ENCODE data around the gene GPR22.

The GPR22 gene, protein sequence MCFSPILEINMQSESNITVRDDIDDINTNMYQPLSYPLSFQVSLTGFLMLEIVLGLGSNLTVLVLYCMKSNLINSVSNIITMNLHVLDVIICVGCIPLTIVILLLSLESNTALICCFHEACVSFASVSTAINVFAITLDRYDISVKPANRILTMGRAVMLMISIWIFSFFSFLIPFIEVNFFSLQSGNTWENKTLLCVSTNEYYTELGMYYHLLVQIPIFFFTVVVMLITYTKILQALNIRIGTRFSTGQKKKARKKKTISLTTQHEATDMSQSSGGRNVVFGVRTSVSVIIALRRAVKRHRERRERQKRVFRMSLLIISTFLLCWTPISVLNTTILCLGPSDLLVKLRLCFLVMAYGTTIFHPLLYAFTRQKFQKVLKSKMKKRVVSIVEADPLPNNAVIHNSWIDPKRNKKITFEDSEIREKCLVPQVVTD

DNA sequence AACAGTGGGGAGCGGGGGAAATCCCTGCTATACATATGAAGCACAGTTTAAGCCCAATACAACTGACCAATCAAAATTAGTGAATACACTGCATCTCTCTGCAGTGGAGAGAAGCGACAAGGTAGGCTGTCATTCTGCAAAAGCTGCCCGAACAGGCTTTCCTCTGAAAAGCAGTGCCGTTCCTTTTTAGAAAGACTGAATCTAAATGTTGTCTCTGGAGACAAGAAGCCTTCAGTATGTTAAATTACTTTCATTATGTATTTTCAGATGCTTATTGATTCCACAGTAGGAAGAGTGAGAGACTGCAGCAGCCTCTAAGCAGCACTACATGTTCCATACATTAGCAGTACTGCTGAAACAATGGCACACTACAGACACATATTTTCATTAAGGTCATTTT is at the start of gene GPR22:
TSS of gene GPR22 (plus strand) at position 129 of the 400 bp plus-strand sequence. CDS start 4,004 bp downstream, outside the sequence.
- no peak for DNase-seq (ENCODE audit: low spot score)

GRCh38 chr7:107427462-107427861 is 42.4 kb upstream of the GPR22 start:
- DNase-seq (ENCODE audit: low spot score): no peak

DNA sequence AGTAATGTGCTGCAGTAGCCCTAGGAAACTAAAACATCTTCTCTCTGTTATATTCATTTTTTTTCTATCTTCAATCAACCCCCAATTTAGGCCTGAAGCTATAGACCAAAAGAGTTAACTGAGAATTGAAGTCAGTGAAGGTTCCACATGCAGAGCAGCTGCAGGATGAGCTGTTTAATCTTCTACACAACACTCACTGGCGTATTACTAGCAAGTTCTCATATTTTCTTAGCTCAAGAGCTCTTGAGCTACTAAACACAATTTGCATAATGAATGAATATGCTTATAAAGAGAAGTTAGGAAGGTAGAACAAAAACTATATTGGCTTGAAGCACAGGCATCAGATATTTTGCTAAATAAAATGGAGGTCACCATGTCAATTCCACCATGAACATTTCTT is 41.2 kb upstream of the GPR22 start:
- DNase-seq (ENCODE audit: low spot score): no peak

GRCh38 chr7:107430057-107430456 is 39.8 kb upstream of the GPR22 start:
- no peak for DNase-seq (ENCODE audit: low spot score)

- DNase-seq (ENCODE audit: low spot score): no peak
Observed at GRCh38 chr7:107432261-107432660, 37.6 kb upstream of the GPR22 start.

DNA sequence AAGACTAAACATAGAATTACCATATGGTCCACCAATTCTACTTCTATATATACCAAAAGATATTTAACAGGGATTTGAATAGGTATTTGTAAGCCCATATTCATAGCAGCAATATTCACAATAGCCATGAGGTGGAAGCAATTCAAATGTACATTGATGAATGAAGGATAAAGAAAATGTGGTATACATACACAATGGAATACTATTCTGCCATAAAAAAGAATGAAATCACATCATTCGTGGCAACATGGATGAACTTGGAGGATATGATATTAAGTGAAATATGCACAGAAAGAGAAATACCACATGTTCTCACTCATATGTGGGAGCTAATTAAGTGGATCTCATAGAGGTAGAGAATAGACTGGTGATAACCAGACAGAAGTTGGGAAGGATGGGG is 34.1 kb upstream of the GPR22 start:
- DNase-seq (ENCODE audit: low spot score): no peak

GRCh38 chr7:107439025-107439424 is 30.8 kb upstream of the GPR22 start:
- no peak for DNase-seq (ENCODE audit: low spot score)

- DNase-seq (ENCODE audit: low spot score): no peak
Observed at GRCh38 chr7:107441581-107442422, 28.1 kb upstream of the GPR22 start.

DNA sequence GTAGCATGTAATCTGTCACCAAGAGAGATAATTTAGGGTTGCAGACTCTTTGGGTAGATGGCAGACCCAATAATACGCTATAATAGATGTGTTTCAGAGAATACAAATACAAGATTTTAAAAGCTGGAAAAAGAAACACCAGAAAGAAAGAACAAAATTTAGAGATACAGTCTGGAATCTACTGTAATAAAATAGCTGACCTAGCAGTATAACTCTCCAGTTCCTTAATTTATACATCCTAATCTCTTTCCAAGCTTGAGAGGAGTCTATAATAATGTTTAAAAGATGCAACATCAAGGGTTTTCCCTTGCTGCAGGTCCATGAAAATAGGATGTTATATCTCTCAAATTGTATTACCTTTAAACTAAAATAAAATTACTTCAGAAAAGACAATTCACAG is 27.2 kb upstream of the GPR22 start:
- no peak for DNase-seq (ENCODE audit: low spot score)

GRCh38 chr7:107446531-107446930 is 23.3 kb upstream of the GPR22 start:
- no peak for DNase-seq (ENCODE audit: low spot score)

DNA sequence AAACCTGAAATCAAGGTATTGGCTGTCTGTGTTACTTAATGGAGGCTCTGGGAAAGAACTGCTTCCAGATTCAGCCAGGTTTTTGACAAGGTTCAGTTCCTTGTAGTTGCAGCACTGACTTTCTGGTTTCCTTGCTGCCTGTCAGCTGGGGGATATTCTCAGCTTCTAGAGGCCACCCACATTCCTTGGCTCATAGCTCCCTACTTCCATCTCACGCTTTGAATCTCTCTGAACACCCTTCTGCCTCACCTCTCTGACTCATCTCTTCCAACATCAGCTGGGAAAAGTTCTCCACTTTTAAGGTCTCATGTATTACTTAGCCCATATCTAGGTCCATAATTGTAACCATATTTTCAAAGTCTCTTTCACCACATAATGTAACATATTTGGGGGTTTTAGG is 22.9 kb upstream of the GPR22 start:
- no peak for DNase-seq (ENCODE audit: low spot score)

DNA sequence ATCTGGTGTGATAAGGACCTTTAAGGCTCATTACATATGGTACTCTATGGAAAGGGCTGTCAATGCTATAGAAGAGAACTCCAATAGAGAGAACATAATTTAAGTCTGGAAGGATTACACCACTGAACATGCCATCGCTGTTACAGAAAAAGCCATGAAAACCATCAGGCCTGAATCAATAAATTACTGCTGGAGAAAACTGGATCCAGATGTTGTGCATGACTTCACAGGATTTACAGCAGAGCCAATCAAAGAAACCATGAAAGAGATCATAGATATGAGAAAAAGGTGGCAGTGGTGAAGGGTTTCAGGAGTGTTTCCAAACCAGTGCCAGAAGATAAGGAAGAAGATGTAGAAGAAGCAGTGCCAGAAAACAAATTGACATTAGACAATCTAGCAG is 18.9 kb upstream of the GPR22 start:
- DNase-seq (ENCODE audit: low spot score): no peak

GRCh38 chr7:107453388-107453787 is 16.5 kb upstream of the GPR22 start:
- DNase-seq (ENCODE audit: low spot score): no peak

DNA sequence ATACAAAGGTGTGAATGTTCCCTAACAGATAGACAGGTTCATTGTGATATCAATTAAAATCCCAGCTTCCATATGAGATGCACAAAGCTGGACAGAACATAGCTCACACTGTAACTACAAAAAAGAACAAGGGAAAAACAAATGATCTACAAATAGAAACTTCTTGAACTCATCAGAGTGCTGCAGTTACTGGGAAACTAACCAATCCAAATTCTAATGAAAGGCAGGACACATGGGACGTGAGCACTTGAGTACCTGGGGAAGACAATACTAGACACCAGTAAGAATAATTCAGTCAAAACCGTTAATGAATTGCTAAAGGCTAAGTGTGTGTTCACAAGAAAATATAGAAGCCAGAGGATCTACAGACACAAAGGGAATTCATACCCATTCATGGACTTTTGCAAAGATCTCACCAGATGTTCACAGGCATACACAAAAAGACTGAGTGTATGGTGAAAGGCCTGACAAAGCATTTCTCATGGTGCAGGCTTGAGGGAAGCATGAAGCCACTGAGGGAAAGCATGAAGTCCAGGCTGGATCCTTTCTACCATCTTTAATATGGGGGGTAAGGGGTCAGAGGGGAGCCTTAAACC is 7.8 kb upstream of the GPR22 start:
- DNase-seq (ENCODE audit: low spot score): no peak

GRCh38 chr7:107463139-107464078 is 6.4 kb upstream of the GPR22 start:
- peak; percentile 48 for DNase-seq (ENCODE audit: low spot score)

DNA sequence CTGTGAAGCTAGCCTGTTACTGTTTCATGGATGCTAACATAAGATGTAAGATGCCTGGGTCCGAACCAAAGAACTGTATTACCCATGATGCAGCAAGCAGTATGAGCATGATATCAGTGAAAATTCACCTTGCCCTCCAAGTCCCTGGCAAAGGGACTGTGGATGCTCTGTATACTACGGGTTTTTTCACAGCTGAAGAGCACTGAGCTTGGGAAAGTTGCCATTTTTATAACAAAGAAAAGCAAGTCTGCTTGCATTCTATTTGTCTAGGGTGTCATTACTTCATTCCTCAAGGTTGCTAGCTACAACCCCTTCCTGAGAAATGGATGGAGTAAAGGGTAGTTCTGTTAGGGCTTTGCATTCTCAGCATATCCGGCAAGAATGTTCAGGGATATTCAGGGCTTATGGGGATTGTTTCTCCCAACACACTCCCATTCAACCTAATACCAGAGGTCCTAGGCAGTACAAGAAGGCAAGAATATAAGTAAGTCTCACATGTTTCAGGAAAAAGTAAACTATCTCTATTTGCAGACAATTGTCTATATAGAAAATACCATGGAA is 5.1 kb upstream of the GPR22 start:
- DNase-seq (ENCODE audit: low spot score): no peak

DNA sequence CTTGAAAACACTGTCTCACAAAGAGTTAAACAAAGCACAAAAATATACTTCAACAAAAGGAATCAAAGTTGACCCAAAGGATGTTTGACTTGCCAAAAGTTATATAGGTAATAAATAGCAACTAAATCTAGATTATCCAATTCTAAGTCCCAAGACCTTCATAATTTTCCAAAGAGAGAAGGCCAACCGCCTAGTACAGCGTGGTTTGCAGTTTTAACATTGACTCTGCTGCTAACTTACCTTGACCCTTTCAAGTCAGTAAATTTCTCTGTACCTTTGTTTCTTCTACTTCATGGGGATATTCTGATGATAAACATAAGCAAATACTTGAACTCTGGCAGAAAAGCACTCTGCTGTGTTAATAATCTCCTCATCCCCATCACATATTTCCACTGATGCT is 1.9 kb upstream of the GPR22 start:
- DNase-seq (ENCODE audit: low spot score): no peak

GRCh38 chr7:107468824-107469223 is 1.0 kb upstream of the GPR22 start:
- DNase-seq (ENCODE audit: low spot score): no peak

DNA sequence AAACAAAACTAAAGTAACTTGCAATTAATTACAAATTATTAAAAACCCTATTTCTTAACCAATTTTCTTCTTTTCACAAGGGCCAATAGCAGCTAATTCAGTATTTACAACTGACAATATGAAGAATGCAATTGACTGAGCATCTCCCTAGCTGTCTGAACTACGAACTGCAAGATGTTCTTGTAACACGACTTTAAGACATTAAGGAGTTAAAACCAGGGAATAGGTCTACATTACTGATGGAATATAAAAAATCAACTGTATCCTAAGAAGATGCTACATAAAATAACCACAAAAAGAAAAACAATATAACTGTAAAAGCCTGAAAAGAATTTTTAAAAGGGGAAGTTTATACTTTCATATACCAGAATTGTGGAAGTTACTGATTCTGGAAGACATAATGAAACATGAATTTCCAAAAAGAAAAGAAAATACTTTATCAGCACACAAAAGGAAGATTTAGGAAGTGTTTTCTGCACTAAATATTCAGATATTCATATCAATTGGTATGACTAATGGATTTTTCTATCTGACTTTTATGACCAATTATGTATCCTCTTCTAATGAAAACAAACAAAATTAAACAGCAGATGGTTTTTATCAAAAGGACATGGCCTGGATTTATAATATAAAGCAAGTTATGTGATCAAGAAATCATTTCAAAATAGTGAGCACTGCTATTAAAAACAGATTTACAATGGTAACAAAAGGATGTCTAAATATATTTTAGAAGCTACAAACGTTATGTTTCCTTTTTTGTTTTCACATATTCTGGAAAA is 1.6 kb downstream of the GPR22 start:
- DNase-seq (ENCODE audit: low spot score): no peak

- no peak for DNase-seq (ENCODE audit: low spot score)
Observed at GRCh38 chr7:107472116-107472515, 2.3 kb downstream of the GPR22 start.

DNA sequence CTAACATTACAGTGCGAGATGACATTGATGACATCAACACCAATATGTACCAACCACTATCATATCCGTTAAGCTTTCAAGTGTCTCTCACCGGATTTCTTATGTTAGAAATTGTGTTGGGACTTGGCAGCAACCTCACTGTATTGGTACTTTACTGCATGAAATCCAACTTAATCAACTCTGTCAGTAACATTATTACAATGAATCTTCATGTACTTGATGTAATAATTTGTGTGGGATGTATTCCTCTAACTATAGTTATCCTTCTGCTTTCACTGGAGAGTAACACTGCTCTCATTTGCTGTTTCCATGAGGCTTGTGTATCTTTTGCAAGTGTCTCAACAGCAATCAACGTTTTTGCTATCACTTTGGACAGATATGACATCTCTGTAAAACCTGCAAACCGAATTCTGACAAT is 4.3 kb downstream of the GPR22 start:
- DNase-seq (ENCODE audit: low spot score): no peak

All from CD4-positive, alpha-beta T cell treated with Interleukin-2 at 100 ng/mL for 4 hours (primary cell).